ENCODE data around the gene CLTB. TPM values are rescaled to one million over a fixed set of nuclear protein-coding genes. Genes with fewer than 3 reads are reported as not detected.

The CLTB gene
- total RNA-seq, 2 donors from 2014 or later = 39.6 to 57.3 TPM

DNA sequence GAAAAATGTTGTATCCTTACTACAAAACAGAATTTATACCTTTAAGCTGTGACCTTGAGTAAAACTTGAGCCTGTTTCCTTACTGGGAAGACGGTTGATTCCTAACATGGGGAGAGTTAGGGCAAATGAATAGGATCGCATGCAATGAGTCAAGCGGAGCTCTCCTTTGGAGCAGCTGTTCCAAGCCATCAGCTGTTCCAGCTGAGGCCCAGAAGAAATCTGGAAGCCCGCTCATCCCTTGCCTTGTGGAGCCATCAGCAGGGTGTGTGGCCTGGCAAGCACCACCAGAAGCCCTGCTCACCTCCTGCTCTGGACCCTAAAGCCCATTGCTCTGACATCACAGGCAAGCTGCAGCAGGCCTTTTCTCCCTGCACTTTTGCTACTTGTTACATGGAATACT is 62.8 kb downstream of the CLTB start:
- TF ChIP-seq POLR2A (IDR thresholded peaks at IDR 0.05) = no peak
- TF ChIP-seq, protein P1, sequence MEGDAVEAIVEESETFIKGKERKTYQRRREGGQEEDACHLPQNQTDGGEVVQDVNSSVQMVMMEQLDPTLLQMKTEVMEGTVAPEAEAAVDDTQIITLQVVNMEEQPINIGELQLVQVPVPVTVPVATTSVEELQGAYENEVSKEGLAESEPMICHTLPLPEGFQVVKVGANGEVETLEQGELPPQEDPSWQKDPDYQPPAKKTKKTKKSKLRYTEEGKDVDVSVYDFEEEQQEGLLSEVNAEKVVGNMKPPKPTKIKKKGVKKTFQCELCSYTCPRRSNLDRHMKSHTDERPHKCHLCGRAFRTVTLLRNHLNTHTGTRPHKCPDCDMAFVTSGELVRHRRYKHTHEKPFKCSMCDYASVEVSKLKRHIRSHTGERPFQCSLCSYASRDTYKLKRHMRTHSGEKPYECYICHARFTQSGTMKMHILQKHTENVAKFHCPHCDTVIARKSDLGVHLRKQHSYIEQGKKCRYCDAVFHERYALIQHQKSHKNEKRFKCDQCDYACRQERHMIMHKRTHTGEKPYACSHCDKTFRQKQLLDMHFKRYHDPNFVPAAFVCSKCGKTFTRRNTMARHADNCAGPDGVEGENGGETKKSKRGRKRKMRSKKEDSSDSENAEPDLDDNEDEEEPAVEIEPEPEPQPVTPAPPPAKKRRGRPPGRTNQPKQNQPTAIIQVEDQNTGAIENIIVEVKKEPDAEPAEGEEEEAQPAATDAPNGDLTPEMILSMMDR (IDR thresholded peaks at IDR 0.05) = no peak
- WGBS, 2 donors = 86 to 93% methylated on average over 4 of the region's 4 CpGs
- Histone ChIP-seq H3K36me3 (replicated peaks in 1 of 2; ENCODE audit: insufficient read depth in 1 of 2, low read depth in 2 of 2) (peaks cover 3 to 18% of the 10 kb centered on the region in 2 donors), H3K4me1 (peaks cover 6% of the 10 kb centered on the region), H3K27me3 (no peaks in the 10 kb centered on the region), H3K4me3 (no peak overlapping the region), H3K9me3 (no peaks in the 10 kb centered on the region), H3K27ac (no peak overlapping the region)
- DNase-seq (no peak), ATAC-seq (no peak)
- intact Hi-C loops (cut with DNase I) = no loop called here

DNA sequence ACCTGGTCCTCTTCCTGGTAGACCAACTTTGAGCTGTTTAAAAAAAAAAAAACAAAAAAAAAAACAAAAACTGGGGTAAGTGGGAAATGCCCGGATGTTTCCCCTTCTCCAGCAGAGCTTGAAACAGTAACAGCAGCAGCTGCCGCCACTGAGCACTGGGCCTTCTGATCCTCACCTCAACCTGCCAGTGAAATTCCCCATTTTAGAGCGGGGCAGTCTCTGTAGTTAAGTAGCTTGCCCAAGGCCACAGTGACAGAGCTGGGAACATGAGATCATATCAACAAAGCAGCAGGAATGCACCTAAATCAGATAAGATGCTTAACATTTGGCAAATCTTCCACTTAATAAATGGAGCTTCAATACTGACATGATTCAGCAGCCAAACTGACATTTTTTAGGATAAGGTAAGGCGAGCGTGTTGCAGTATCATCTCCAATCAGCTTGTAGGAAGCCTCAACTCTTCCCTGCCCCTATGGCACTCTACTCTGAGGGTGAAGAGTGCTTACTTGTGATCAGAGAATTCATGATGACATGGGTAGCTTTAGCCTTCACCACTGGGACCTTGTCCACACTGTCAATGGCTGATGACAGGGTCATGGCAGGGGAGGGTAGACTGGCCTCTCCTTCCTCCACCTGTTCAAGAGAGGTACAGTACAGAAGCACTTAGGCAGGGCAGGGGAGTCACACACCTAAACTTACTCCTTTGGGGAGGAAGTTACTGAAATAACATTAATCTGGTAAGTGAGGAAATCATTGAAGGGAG is 64.0 kb downstream of the CLTB start:
- ATAC-seq = peak; percentile 38
- peak in 1 of 4 donors; percentile 17 for DNase-seq
- no peaks in the 10 kb centered on the region for H3K4me1 ChIP-seq
- H3K36me3 ChIP-seq (replicated peaks in 1 of 2; ENCODE audit: insufficient read depth in 1 of 2, low read depth in 2 of 2) = peaks cover 11 to 31% of the 10 kb centered on the region in 2 donors
- 77 to 81% methylated on average over 5 of the region's 5 CpGs for WGBS, 2 donors
- peak overlapping the region in 2 of 4 donors; percentile 5 to 13 for H3K27ac ChIP-seq
- H3K4me3 ChIP-seq = no peak overlapping the region
- intact Hi-C loops (cut with DNase I) = no loop called here
- H3K27me3 ChIP-seq = no peaks in the 10 kb centered on the region
- TF ChIP-seq POLR2A (IDR thresholded peaks at IDR 0.05) = no peak
- TF ChIP-seq, protein P1 (IDR thresholded peaks at IDR 0.05) = no peak
- H3K9me3 ChIP-seq = no peaks in the 10 kb centered on the region

DNA sequence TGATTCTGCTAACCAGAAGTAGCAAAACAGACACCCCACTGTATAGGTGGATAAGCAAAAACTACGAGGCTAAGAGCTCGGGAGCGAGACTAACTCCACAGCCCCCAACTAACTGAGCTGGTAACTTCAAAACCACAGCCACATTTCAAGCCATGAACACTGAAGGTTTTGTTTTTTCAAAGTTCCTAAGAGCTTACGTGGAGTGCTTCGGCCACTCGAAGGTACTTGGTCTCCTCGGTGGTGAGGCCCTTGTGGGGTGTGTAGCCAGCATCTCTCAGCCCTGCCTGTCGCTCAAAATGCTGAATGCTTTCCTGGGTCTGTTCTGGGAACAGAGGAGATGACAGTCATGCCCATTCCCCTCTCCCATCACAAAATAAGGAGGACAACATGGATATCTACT is 65.9 kb downstream of the CLTB start:
- Histone ChIP-seq H3K4me1 (no peaks in the 10 kb centered on the region), H3K9me3 (no peaks in the 10 kb centered on the region), H3K36me3 (replicated peaks in 1 of 2; ENCODE audit: insufficient read depth in 1 of 2, low read depth in 2 of 2) (peaks cover 19 to 41% of the 10 kb centered on the region in 2 donors), H3K27me3 (no peaks in the 10 kb centered on the region), H3K27ac (no peak overlapping the region), H3K4me3 (no peak overlapping the region)
- intact Hi-C loops (cut with DNase I) = no loop called here
- no peak for DNase-seq
- 88 to 95% methylated on average over 8 of the region's 8 CpGs for WGBS, 2 donors
- ATAC-seq = no peak
- TF ChIP-seq, protein P1 (IDR thresholded peaks at IDR 0.05) = no peak
- no peak for TF ChIP-seq POLR2A (IDR thresholded peaks at IDR 0.05)

DNA sequence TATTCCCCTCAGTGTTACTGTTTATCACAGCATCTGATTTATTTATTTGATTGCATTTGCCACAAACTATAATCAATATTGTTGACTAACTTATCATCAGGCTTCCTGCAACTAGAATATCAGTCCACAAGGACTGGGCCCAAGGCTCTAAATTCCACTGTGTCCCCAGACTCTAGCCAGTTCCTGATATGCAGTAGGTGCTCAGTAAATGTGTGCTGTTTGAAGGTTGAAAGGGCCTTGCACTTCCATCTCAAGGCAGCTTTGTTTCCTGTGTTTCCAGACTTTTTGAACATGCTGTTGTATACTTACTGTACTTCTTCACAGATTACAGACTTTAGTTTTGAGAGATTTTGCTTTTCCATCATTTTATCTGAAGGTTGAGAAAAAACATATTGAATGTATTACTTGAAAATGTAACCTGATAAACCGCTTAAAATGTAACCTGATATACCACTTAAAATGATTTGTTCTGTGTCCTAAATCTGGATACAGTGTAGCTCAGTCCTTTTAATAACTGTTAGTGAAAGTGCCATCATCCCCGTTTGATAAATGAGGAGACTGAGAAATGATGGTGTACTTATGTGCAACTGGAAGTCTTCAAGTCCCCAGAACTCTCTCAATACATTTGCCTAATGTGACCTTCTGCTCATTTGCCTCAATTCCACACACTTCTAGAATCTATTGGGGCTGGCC is 73.4 kb downstream of the CLTB start:
- H3K4me1 ChIP-seq = no peaks in the 10 kb centered on the region
- H3K4me3 ChIP-seq = no peak overlapping the region
- 60 to 70% methylated on average over 2 of the region's 2 CpGs for WGBS, 2 donors
- H3K27me3 ChIP-seq = no peaks in the 10 kb centered on the region
- DNase-seq (no peak), ATAC-seq (no peak)
- intact Hi-C loops (cut with DNase I) = no loop called here
- peaks cover 10 to 20% of the 10 kb centered on the region in 2 donors for H3K36me3 ChIP-seq (replicated peaks in 1 of 2; ENCODE audit: insufficient read depth in 1 of 2, low read depth in 2 of 2)
- no peak overlapping the region for H3K27ac ChIP-seq
- no peaks in the 10 kb centered on the region for H3K9me3 ChIP-seq
- TF ChIP-seq, protein P1 (IDR thresholded peaks at IDR 0.05) = no peak
- no peak for TF ChIP-seq POLR2A (IDR thresholded peaks at IDR 0.05)

MicroRNAs within 50 kb of the gene (microRNA counts, 767-probe panel; counts per million panel counts)
- 0 to 736 counts per million in 2 donors for microRNA hsa-miR-1271-5p

Small RNA genes within 50 kb of the gene (microRNA-seq; reads per million reads assigned to microRNA genes)
- gene MIR1271 (ENCODE audit: borderline number of aligned reads in 2 of 2, borderline replicate concordance in 2 of 2) = 1.3 to 7.9 reads per million in 2 donors

Small RNA genes within 50 kb of the gene (small RNA-seq; reads per million reads assigned to genes)
- not detected for gene AC010297.1
- 0.33 reads per million for gene MIR1271

Other genes starting within 250 kb of the CLTB start
- 10 to 100 TPM; 10.4 to 21.8 TPM for gene SIMC1, start 178.1 kb downstream of the CLTB start, total RNA-seq
- 100 to 1,000 TPM in 1 of 2 donors, 10 to 100 TPM in 1; 56.0 to 110 TPM for gene KIAA1191, start 54.8 kb downstream of the CLTB start, total RNA-seq
- gene ARL10, start 51.1 kb downstream of the CLTB start, total RNA-seq = 1 to 10 TPM; 2.9 to 3.3 TPM
- 10 to 100 TPM; 19.2 to 32.0 TPM for gene NOP16, start 27.9 kb downstream of the CLTB start, total RNA-seq
- 10 to 100 TPM; 20.1 to 44.1 TPM for gene HIGD2A, start 27.8 kb downstream of the CLTB start, total RNA-seq
- 10 to 100 TPM; 15.8 to 44.2 TPM for gene FAF2, start 31.8 kb upstream of the CLTB start, total RNA-seq
- 10 to 100 TPM; 10.9 to 38.6 TPM for gene RNF44, start 120.9 kb upstream of the CLTB start, total RNA-seq
- 1 to 10 TPM in 1 of 2 donors, not detected in 1; 1.3 TPM for gene CDHR2, start 132.8 kb upstream of the CLTB start, total RNA-seq
- 1 to 10 TPM in 1 of 2 donors, under 1 TPM in 1; 0.26 to 1.3 TPM for gene GPRIN1, start 193.6 kb upstream of the CLTB start, total RNA-seq
- not detected for gene SNCB, start 214.0 kb upstream of the CLTB start, total RNA-seq
- gene EIF4E1B, start 214.1 kb upstream of the CLTB start, total RNA-seq = 10 to 100 TPM in 1 of 2 donors, under 1 TPM in 1; 0.26 to 11.5 TPM
- 10 to 100 TPM; 24.1 to 37.6 TPM for gene TSPAN17, start 230.9 kb upstream of the CLTB start, total RNA-seq

Data from body of pancreas (tissue), 4 donors.